GM10266 (cell line): ENCODE data around the gene TMTC2.

Experiments
- DNase-seq: peaks from one replicate; pipeline ENCODE4 v3.0.0; 2012; ENCODE audit errors: extremely low spot score
- CTCF ChIP-seq: IDR thresholded peaks from 2 replicates; pipeline ENCODE4 v1.5.1; 2012; ENCODE audit warnings: mild to moderate bottlenecking, low read depth; ENCODE audit not compliant: control insufficient read depth, insufficient read depth; ENCODE audit errors: missing control alignments

TMTC2 gene

DNA sequence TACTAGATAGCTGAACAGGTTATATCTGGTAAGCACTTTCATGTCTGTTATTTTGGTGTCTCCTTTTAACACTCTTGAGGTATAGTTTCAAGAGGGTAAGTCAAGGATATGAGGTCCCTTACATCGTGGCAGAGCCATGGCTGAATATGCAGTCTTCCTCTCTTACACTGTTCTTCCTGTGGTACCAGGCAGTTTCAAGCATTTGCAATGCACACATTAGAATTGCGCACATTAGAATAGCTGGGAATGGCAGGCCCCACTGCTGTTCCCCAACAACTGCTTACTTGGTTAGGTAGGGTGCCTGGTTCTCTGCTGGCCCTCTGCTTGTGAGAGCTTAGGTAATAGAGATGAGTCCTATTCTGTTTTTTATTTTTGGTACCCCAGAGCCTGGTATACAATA lies 41.2 kb downstream of the TMTC2 start:
- no peak for DNase-seq
- TF ChIP-seq CTCF = no peak

DNA sequence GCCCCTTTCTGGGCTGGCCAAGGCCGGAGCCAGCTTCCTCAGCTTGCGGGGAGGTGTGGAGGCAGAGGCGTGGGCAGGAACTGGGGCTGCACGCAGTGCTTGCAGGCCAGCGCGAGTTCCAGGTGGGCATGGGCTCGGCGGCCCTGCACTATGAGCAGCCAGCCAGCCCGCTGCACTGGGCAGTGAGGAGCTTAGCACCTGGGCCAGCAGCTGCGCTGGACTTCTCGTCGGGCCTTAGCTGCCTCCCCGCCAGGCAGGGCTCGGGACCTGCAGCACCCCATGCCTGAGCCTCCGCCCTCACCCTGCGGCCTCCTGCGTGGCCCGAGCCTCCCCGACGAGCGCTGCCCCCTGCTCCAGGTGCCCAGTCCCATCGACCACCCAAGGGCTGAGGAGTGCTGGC lies 42.0 kb downstream of the TMTC2 start:
- no peak for TF ChIP-seq CTCF
- no peak for DNase-seq

GRCh38 chr12:82730953-82731459 lies 44.3 kb downstream of the TMTC2 start:
- DNase-seq = no peak
- no peak for TF ChIP-seq CTCF

GRCh38 chr12:82740129-82741000 lies 53.7 kb downstream of the TMTC2 start:
- DNase-seq = no peak
- no peak for TF ChIP-seq CTCF

DNA sequence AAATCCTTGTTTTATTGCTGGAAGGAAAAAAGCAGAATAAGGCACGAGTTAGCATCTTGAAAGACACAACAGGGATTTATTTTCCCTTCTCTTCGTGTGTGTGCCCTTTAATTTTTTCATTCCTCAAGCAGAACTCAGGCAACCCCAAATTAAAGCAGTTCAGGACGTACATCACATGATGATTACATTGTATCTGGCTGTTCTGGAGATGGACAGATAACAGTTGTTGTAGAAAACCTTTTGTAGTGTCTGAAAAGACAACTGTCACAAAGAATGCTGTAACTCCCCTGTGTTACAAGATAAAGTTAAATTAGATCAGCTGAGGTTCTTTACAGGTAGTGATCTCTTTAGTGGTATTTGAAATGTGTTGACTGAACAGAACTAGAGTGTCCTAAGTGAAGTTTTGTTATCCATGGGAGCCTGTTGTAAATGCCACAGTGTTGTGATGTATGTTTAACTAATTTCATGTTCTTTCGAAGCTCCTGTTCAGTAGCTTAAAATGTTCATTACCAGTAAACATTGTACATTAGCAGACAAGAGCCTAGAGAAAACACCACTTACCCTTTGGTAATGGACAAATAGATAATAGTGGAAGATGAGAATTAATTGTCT lies 58.5 kb downstream of the TMTC2 start:
- DNase-seq = no peak
- no peak for TF ChIP-seq CTCF

- no peak for DNase-seq
- TF ChIP-seq CTCF = no peak
Measured at GRCh38 chr12:82745807-82746206, 59.1 kb downstream of the TMTC2 start.

- no peak for TF ChIP-seq CTCF
- no peak for DNase-seq
Measured at GRCh38 chr12:82746668-82747067, 60.0 kb downstream of the TMTC2 start.
